ENCODE results near the gene SEMA3F.

The SEMA3F gene

DNA sequence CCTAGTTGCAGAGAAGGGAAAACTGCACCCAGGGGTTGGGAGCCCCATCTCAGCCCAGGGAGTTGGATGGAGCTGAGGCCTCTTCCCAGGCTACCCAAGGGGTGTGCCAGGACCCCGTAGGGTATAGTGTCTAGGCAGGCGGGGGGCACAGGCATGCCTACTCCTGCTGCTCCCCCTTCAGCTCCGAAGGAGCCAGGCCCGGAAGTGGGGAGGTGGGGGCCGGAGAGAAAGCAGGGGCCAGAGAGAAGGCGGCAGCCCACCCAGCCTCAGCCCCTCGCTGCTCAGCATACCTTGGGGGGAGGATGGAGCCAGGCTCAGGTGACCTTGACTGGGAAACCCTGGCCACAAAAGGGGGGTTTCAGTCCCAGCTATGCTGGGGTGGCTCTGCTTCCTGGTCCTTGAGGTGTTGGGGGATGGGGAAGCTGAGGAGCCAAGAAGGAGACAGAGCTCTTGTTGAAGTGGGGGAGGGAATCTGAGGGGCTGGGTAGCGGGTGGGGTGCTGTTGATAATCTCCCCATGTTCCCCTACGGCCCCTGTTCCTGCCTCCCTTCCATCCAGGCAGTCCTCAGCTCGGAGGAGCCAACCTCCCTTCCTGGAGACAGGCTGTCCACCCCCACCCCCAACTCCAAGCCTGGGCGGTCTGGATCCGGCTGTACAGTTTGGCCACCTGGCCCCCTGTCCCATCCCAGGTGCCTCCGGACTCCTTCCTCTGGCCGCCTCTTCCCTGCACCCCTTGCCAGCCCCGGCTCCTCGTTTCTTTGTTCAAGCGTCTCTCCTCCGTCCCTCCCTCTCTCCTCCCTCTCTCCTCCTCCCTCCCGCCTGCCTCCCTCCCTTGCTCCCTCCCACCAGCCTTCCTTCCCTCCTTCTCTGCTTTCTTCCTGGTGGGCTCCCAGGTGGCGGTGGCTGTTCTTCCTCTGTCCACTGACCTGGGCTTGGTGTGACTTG, 1.7 kb downstream of the SEMA3F start:
- DNase-seq, result no peak

DNA sequence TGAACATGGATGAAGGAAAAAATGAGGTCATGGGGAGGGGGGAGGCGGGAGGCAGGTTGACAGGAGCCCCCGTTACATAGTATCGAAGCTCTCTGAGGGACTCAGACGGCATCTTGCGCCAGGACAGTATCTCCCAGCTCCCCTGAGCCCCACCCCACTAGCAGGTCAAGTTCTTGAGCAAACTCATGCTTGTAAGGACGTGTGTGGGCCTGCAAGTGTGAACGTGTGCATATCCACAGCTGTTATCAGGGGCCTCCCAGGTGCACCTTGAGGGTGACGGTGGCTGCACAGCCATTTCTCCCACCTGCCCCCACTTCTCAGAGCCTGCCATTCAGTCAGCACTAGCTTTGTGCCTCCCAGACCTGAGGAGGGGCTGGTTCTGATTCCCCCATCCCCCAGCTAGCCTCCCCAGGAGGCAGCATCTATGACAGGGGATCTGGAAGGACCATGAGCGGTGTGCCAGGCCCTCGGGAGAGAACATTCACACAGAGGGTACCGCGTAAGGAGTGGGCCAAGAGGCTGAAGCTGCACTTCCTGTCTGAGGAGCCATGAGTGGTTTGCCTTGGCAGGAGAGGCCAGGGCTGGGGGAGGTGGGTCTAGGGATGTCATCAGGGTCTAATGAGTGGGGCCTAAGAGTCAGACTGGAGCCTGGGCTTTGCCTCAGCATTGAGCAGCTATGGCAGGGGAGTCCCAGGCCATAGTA, 2.9 kb downstream of the SEMA3F start:
- no peak for DNase-seq

DNA sequence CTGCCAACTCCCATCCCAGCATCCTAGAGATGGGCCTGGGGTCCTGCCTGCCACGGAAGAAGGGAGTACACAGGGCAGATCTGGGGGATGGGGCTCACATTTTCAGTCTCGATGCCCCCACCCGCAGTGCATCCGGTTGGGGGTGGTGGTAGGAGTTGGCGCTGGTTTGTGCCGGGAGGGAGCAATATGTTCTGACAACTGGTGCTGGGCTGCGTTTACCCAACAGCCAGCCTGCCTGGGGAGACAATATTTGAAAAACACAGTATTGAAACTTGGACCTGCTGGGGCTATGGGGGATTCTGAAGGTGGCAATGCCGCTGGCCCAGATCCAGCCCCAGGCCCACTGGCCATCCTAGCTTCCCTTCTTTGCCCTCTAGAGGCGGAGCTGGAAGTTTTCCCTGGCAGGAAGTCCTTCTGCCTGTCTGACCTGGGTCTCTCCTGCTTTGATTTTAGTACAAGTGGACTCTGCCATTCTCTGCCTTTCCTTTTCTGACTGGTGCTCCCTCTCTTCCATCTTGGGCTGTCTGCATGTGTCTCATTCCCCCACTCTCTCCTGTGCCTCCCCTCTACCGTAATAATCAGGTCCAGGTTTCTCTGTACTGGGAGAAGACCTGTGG, 3.5 kb downstream of the SEMA3F start:
- DNase-seq, result no peak

DNA sequence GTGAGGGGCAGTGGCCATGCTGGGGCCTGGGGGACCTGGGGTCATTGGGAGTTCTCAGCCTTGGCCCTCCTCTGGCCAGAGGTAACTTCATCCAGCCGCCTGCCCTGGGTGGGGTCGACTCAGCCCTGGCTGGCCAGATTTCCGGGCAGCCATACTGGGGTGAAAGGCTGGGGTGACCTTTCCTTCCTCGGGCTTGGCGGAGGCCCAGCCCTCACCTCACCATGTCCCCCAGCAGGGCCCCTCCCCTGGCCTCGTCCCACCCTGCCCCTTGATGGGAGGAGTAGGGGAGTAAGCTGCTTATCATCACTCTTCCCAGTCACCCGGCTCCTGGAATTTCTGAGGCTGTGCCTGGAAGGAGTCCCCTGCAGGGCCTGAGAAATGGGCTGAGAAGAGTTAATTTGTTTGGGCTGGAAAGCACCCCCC, 5.4 kb downstream of the SEMA3F start:
- DNase-seq, result no peak

GRCh38 chr3:50161320-50161719, 6.2 kb downstream of the SEMA3F start:
- no peak for DNase-seq

- DNase-seq, result no peak
These were observed 7.1 kb downstream of the SEMA3F start for GRCh38 chr3:50162034-50162883.

DNA sequence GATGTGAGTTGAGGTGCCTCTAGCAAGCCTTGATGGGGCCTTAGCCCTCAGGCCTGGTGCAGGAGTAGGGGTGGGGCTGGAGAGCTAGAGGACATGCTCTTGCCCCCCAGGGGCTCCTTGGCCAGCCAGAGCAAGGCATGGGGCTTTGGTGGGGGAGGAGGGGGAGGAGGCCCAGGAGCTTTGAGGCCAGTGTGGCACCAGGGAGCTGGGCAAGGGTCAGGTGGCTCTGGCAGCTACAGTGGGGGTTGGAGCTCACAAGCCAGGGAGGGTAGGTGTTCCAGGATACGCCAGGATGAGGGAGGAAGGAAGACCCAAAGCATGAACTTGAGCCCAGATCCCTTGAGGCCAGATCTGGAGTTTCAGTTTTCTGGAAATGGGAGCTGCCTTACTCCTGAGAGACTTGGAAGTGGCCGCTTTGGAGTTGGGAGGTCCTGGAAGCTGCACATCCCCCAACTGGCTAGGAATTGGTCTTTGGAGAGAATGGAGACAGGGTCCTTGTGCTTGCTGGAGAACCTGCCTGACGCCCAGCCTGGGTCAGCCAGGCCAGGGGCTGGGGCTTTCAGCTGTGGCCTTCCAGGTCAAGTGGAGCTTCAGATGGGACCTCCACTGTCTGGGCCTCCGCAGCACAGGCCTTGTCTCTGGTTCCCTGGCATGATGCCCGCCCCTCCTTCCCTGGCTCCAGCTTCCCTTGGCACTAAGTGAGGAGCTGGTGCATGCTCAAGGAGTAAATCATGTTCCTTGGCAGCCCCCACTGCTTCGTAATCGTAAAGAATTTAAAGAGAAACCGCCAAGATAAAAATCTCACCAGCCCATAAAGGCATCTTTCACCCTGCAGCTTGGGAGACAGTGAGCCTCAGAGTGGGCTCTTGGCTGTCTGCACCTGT, 8.7 kb downstream of the SEMA3F start:
- no peak for DNase-seq

DNA sequence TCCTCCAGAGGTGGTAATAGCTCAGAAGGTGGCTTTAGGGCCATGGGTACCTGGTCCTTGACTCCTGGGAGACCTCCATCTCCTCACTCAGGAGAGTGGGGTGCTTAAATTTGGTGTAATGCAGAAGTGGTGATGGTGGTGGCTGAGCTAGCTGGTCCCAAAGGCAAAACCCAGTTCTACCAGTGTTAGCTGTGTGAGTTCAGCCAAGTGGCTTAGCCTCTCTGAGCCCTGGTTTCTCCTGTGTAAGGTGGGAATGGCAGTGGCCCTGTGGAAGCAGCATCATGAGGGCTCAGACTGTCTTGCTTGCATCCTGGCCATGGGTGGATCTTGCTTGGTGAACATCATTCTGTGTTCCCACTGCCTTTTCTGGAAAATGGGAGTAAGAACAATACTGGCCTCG, 9.4 kb downstream of the SEMA3F start:
- no peak for DNase-seq

DNA sequence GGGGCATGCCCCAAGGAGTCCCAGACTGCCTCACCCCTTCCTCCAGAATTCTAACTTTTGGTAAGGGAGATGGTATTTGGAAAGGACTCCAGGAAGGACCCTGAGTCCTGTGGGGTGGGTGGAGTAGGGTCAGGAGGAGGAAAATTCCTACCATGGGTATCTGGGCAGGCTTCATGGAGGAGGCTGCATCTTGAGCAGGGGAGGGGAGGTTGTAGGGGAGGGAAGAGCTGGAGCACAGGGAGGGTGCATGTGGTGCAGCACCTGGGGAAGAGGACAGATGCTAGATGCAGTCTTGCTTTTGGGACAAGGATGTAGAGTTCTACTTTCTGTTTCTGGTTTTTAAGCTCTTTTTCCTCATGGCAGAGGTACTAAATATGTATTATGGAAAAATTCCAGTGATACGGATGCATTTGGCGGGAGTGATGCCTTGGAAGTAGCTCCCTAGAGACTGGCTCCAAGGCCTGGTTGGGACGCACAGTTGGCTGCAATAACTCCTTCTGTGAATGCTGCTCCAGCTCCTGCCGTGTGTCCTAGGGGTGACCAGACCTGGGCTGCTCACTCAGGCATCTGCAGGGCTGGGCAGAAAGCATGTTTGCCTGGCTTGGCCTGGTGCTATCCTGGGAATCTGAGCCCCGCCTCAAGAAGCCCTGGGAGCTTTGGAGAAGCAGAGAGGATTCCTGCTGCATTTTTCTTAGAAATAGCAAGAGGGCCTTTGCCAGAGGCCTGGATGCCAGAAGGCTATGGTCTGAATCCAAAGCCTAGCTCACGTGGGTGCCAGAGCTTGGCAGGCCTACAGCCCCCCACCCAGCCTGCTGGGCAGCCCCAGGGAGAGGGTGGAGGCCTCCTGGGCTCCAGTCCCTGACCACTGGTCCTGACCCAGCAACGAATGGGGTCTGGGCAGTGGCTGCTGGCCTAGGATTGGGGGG, 10.1 kb downstream of the SEMA3F start:
- no peak for DNase-seq

DNA sequence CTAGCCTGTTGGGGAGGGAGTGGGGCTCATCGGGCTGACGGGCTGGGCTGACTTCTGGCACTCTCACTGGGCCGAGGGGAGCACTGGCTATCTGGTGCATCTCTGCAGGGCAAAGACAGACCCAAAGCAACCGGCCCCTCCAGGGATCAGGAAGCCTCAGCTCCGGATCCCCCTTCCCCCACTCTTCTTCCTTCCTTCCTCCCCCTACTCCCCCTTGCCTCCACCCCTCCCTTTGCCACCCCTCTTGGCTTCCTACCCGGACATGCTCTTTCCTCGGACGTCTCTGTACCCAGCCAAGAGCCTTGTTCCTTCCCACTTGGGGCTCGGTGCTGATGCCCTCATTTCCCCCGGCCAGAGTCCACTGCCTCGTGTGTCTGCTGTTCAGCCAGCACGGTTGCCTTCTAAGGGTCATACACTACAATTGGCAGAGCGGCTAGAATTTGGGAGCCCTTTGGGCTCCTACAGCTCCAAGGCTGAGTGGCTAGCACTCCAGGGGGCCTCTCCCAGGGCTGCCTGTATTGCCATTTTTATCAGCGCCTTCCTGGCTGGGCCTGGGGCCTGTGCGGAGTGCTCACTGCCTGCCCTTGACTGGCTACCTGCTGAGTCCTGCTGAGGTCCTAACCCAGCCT, 10.9 kb downstream of the SEMA3F start:
- DNase-seq, result no peak

GRCh38 chr3:50166620-50167019, 11.5 kb downstream of the SEMA3F start:
- no peak for DNase-seq

GRCh38 chr3:50167069-50167840, 12.1 kb downstream of the SEMA3F start:
- DNase-seq, result no peak

- no peak for DNase-seq
These were observed 12.7 kb downstream of the SEMA3F start for GRCh38 chr3:50167841-50168209.

- DNase-seq, result no peak
These were observed 13.3 kb downstream of the SEMA3F start for GRCh38 chr3:50168388-50168787.

DNA sequence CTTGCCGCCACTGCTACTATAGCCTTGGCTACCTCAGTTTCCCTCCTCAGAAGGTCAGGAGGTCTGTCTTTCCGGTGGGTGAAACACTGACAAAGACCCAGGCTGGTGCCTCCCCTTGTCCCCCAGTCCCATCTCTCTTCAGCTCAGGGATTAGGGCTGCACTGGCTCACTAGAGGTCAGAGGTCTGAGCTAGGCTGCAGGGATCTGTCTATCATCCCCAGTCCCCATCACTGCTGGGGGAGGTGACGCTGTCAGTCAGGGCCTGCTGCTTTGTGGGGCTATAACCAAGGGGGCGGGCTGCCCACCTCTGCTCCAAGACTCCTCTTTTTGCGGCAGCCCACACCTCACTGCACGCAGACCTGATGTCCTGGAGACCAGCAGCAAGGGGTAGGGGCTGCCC, 13.7 kb downstream of the SEMA3F start:
- DNase-seq, result no peak

GRCh38 chr3:50169232-50169832, 14.2 kb downstream of the SEMA3F start:
- no peak for DNase-seq

GRCh38 chr3:50169858-50170257, 14.7 kb downstream of the SEMA3F start:
- DNase-seq, result no peak

- DNase-seq, result peak in 1 of 2 donors; percentile 24
These were observed 15.6 kb downstream of the SEMA3F start for GRCh38 chr3:50170689-50171088.

Data from inflammatory macrophage (primary cell).